ENCODE measurements around the gene PCBP1.

GRCh38 chr2:70099270-70099669, 12.0 kb downstream of the PCBP1 start:
- no peak for TF ChIP-seq EZH2 (IDR thresholded peaks at IDR 0.05; ENCODE audit: low read length, missing control alignments)
- TF ChIP-seq, protein P1, sequence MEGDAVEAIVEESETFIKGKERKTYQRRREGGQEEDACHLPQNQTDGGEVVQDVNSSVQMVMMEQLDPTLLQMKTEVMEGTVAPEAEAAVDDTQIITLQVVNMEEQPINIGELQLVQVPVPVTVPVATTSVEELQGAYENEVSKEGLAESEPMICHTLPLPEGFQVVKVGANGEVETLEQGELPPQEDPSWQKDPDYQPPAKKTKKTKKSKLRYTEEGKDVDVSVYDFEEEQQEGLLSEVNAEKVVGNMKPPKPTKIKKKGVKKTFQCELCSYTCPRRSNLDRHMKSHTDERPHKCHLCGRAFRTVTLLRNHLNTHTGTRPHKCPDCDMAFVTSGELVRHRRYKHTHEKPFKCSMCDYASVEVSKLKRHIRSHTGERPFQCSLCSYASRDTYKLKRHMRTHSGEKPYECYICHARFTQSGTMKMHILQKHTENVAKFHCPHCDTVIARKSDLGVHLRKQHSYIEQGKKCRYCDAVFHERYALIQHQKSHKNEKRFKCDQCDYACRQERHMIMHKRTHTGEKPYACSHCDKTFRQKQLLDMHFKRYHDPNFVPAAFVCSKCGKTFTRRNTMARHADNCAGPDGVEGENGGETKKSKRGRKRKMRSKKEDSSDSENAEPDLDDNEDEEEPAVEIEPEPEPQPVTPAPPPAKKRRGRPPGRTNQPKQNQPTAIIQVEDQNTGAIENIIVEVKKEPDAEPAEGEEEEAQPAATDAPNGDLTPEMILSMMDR (conservative IDR thresholded peaks at IDR 0.05 in 1 of 2, IDR thresholded peaks at IDR 0.05 in 1 of 2; ENCODE audit: low read depth in 1 of 2, low read length in 2 of 2): no peak

Measured in fibroblast of lung (primary cell).